ENCODE data around the gene PLOD3.

DNA sequence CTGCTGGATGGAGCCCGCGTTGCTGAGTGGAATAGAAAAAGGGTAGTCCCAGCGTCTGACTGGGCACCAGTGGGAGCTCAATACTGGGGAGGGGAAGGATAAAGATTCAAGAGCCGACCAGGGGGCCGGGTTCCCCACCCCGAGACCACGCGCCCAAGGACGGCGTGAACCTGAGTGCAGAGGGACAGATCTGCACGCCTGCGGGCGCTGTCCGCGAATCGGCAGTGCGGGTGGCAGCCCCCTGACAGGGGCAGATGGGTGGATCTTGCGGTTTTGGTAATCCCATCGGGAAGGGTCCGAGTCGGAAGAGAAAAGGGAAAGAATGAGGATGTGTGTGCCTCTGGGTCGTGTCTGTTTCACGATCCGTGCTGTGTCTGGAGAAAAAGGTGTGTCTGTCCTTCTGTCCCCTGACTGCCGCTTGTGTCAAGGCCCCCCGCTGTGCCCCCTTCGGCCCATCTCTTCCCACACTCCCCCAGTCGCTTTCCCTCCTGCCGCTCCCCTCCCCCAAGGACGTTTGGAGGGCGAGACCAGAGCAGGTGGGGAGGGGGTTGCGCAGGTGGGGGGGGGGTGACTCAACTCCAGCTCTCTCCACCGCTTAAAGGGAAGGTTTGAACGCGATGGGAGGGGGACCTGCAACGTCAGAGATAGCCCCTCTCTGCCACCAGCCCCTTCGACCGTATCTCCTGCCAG, 51.3 kb downstream of the PLOD3 start:
- TF ChIP-seq CTCF (IDR thresholded peaks at IDR 0.05 in 2 of 3, conservative IDR thresholded peaks at IDR 0.05 in 1 of 3; ENCODE audit: insufficient read depth in 2 of 3, low read depth in 1 of 3, low read length in 3 of 3) (no peak), RFX5 (IDR thresholded peaks at IDR 0.05; ENCODE audit: low read depth, low read length) (no peak), MNT (conservative IDR thresholded peaks at IDR 0.05) (no peak), SMAD4 (CRISPR knock-in tag; conservative IDR thresholded peaks at IDR 0.05) (no peak), TAF1 (IDR thresholded peaks at IDR 0.05; ENCODE audit: control insufficient read depth, extremely low read depth, insufficient read depth, low read length, severe bottlenecking) (no peak), DPF2 (IDR thresholded peaks at IDR 0.05) (no peak), RCOR1 (IDR thresholded peaks at IDR 0.05; ENCODE audit: borderline replicate concordance in 1 of 2, low read depth in 2 of 2, low read length in 2 of 2) (no peak), XRCC5 (IDR thresholded peaks at IDR 0.05; ENCODE audit: low read depth, low read length) (no peak), ZHX1 (conservative IDR thresholded peaks at IDR 0.05; ENCODE audit: low read length) (no peak)
- TF ChIP-seq, protein P1, sequence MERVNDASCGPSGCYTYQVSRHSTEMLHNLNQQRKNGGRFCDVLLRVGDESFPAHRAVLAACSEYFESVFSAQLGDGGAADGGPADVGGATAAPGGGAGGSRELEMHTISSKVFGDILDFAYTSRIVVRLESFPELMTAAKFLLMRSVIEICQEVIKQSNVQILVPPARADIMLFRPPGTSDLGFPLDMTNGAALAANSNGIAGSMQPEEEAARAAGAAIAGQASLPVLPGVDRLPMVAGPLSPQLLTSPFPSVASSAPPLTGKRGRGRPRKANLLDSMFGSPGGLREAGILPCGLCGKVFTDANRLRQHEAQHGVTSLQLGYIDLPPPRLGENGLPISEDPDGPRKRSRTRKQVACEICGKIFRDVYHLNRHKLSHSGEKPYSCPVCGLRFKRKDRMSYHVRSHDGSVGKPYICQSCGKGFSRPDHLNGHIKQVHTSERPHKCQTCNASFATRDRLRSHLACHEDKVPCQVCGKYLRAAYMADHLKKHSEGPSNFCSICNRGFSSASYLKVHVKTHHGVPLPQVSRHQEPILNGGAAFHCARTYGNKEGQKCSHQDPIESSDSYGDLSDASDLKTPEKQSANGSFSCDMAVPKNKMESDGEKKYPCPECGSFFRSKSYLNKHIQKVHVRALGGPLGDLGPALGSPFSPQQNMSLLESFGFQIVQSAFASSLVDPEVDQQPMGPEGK (CRISPR knock-in tag; IDR thresholded peaks at IDR 0.05; ENCODE audit: borderline replicate concordance), result no peak
- TF ChIP-seq, protein P2, sequence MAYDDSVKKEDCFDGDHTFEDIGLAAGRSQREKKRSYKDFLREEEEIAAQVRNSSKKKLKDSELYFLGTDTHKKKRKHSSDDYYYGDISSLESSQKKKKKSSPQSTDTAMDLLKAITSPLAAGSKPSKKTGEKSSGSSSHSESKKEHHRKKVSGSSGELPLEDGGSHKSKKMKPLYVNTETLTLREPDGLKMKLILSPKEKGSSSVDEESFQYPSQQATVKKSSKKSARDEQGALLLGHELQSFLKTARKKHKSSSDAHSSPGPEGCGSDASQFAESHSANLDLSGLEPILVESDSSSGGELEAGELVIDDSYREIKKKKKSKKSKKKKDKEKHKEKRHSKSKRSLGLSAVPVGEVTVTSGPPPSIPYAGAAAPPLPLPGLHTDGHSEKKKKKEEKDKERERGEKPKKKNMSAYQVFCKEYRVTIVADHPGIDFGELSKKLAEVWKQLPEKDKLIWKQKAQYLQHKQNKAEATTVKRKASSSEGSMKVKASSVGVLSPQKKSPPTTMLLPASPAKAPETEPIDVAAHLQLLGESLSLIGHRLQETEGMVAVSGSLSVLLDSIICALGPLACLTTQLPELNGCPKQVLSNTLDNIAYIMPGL (CRISPR knock-in tag; IDR thresholded peaks at IDR 0.05), result no peak

All from K562 (cell line).